HepG2 (cell line): ENCODE data around the gene GALNT10. TPM values are rescaled to one million over a fixed set of nuclear protein-coding genes. Genes with fewer than 3 reads are reported as not detected.

Source experiments
- ATAC-seq: fragments of 200-7000 bp; cut with Tn5 transposase; 3 replicates; pipeline ENCODE4 v1.9.1; 2020; ENCODE audit warnings: mild to moderate bottlenecking, moderate library complexity
- BruUV-seq: library from RNA; stranded (reverse); fragments of 400-500 nt; replicated peaks from 2 replicates; lab custom pipeline; 2021; lab: Mats Ljungman, UMichigan
- CTCF ChIA-PET: fragments of 300-600 bp; formaldehyde crosslinking; extraction: SDS; loops from one replicate; lab custom pipeline; 2021; ENCODE audit warnings: low total read pairs, inconsistent platforms, low intra/inter-chr PET ratio; lab: Yijun Ruan, JAX
- POLR2A ChIA-PET: fragments of 350-600 bp; sonication (Branson Sonifier 250); formaldehyde crosslinking; loops from one replicate; lab custom pipeline; 2020; ENCODE audit warnings: antibody characterized with exemption, inconsistent platforms; lab: Yijun Ruan, JAX
- DNase-seq: peaks from one replicate; pipeline ENCODE4 v3.0.0-alpha.2; 2015; ENCODE audit warnings: low spot score
- FAIRE-seq: peaks from 3 replicates; lab custom pipeline; 2011; peaks lifted over from hg19 to GRCh38; lab: Jason Lieb, UNC
- H2AFZ ChIP-seq: one replicate; pipeline ENCODE4 v1.6.1; 2011; ENCODE audit warnings: low read length, inconsistent platforms
- H3K27ac ChIP-seq: fragments of 300-600 bp; 3 replicates; pipeline ENCODE4 v1.8.0; 2011; ENCODE audit warnings: mixed run types, mild to moderate bottlenecking, mixed read lengths, low read length, inconsistent platforms; ENCODE audit not compliant: insufficient read depth; ENCODE audit errors: extremely low read length
- H3K27me3 ChIP-seq, 2 experiments: fragments of 200-600 bp in 1 of 2; 2 replicates in 1 of 2; 3 replicates in 1 of 2; pipeline versions ENCODE4 v1.6.0 to v1.8.0; 2011; ENCODE audit warnings: low read length in 2 of 2, mild to moderate bottlenecking in 2 of 2, moderate library complexity in 2 of 2, inconsistent platforms in 1 of 2; ENCODE audit not compliant: insufficient read depth in 2 of 2, control insufficient read depth in 1 of 2
- H3K36me3 ChIP-seq, 2 experiments: fragments of 200-600 bp in 1 of 2; replicated peaks in 1 of 2; 2 replicates in 1 of 2; 3 replicates in 1 of 2; pipeline versions ENCODE4 v1.5.1 to v1.8.0; 2011; ENCODE audit warnings: low read length in 2 of 2, inconsistent platforms in 1 of 2; ENCODE audit not compliant: insufficient read depth in 2 of 2, control insufficient read depth in 1 of 2
- H3K4me1 ChIP-seq: 2 replicates; pipeline ENCODE4 v1.5.1; 2012; ENCODE audit warnings: low read length, inconsistent platforms; ENCODE audit not compliant: insufficient read depth
- H3K4me2 ChIP-seq: 2 replicates; pipeline ENCODE4 v1.6.0; 2011; ENCODE audit warnings: low read depth, low read length, inconsistent platforms
- H3K4me3 ChIP-seq, 3 experiments: fragments of 200-600 bp in 1 of 3; sonication (generic), shearing (Covaris generic) in 1 of 3; replicated peaks in 1 of 3; 2 replicates each; pipeline ENCODE4 v1.5.1; 2011 to 2016; ENCODE audit warnings: low read length in 3 of 3, inconsistent platforms in 2 of 3, low read depth in 2 of 3, mild to moderate bottlenecking in 2 of 3, control low read depth in 1 of 3, mixed read lengths in 1 of 3; ENCODE audit not compliant: insufficient read depth in 1 of 3
- H3K79me2 ChIP-seq: one replicate; pipeline ENCODE4 v1.6.1; 2011; ENCODE audit warnings: low read length, inconsistent platforms; ENCODE audit not compliant: insufficient read depth
- H3K9ac ChIP-seq: 2 replicates; pipeline ENCODE4 v1.6.0; 2011; ENCODE audit warnings: mild to moderate bottlenecking, low read depth, low read length, inconsistent platforms; ENCODE audit not compliant: insufficient read depth
- H3K9me3 ChIP-seq: 2 replicates; pipeline ENCODE4 v1.5.1; 2012; ENCODE audit warnings: mild to moderate bottlenecking, low read length
- H4K20me1 ChIP-seq: 2 replicates; pipeline ENCODE4 v1.6.0; 2011; ENCODE audit warnings: inconsistent platforms, mild to moderate bottlenecking, low read length, moderate library complexity; ENCODE audit not compliant: insufficient read depth
- CREM ChIP-seq, 2 experiments: sonication (generic) in 1 of 2; formaldehyde crosslinking in 1 of 2; IDR thresholded peaks; 2 replicates each; pipeline versions ENCODE4 v1.4.0 to v1.6.1; 2016 to 2020; ENCODE audit warnings: antibody characterized with exemption in 1 of 2, mild to moderate bottlenecking in 1 of 2, missing genetic modification reagents in 1 of 2
- ETV6 ChIP-seq: sonication (generic); formaldehyde crosslinking; conservative IDR thresholded peaks from 2 replicates; pipeline ENCODE4 v1.4.0; 2020; ENCODE audit warnings: missing genetic modification reagents
- IKZF1 ChIP-seq: fragments of 450-650 bp; IDR thresholded peaks from 2 replicates; pipeline ENCODE4 v1.7.1; 2016
- KAT2B ChIP-seq: fragments of 150-350 bp; IDR thresholded peaks from 2 replicates; pipeline ENCODE4 v1.6.1; 2014; ENCODE audit warnings: low read depth, low read length, borderline replicate concordance
- KDM6A ChIP-seq: IDR thresholded peaks from 2 replicates; pipeline ENCODE4 v1.6.1; 2016; ENCODE audit warnings: low read depth
- MED1 ChIP-seq: sonication (generic); formaldehyde crosslinking; IDR thresholded peaks from 2 replicates; pipeline ENCODE4 v1.4.0; 2020; ENCODE audit warnings: missing genetic modification reagents
- MEF2D ChIP-seq: sonication (generic); formaldehyde crosslinking; IDR thresholded peaks from 2 replicates; pipeline ENCODE4 v1.5.1; 2020; ENCODE audit warnings: mild to moderate bottlenecking, missing genetic modification reagents
- PAX8 ChIP-seq: sonication (generic); formaldehyde crosslinking; IDR thresholded peaks from 2 replicates; pipeline ENCODE4 v1.8.0; 2022; ENCODE audit warnings: mild to moderate bottlenecking, missing genetic modification reagents, borderline replicate concordance
- POLR2AphosphoS2 ChIP-seq: IDR thresholded peaks from 2 replicates; pipeline ENCODE4 v1.6.1; 2011; ENCODE audit warnings: low read depth, low read length, improper control_type of control experiment
- SIX1 ChIP-seq: sonication (generic); formaldehyde crosslinking; IDR thresholded peaks from 2 replicates; pipeline ENCODE4 v1.4.0; 2020; ENCODE audit warnings: missing genetic modification reagents, borderline replicate concordance
- SKI ChIP-seq: fragments of 450-650 bp; IDR thresholded peaks from one replicate; pipeline ENCODE4 v1.6.1; 2018; ENCODE audit warnings: mild to moderate bottlenecking; ENCODE audit not compliant: partially characterized antibody
- TFDP1 ChIP-seq: IDR thresholded peaks from 2 replicates; pipeline ENCODE4 v1.6.1; 2016; ENCODE audit warnings: missing compliant biosample characterization, missing genetic modification reagents, borderline replicate concordance
- TRIM22 ChIP-seq: fragments of 450-650 bp; IDR thresholded peaks from 2 replicates; pipeline ENCODE4 v1.6.1; 2017
- ZKSCAN1 ChIP-seq: fragments of 150-350 bp; IDR thresholded peaks from 2 replicates; pipeline ENCODE4 v1.6.1; 2014; ENCODE audit warnings: low read length
- ZNF431 ChIP-seq: sonication (generic); formaldehyde crosslinking; IDR thresholded peaks from 2 replicates; pipeline ENCODE4 v1.9.0; 2022; ENCODE audit warnings: missing genetic modification reagents, low read depth, mild to moderate bottlenecking, borderline replicate concordance
- ZNF496 ChIP-seq: sonication (generic); formaldehyde crosslinking; IDR thresholded peaks from 2 replicates; pipeline ENCODE4 v1.8.1; 2023; ENCODE audit warnings: mild to moderate bottlenecking, moderate library complexity, missing genetic modification reagents; ENCODE audit not compliant: insufficient replicate concordance
- ZSCAN9 ChIP-seq: IDR thresholded peaks from 2 replicates; pipeline ENCODE4 v1.6.1; 2016; ENCODE audit warnings: borderline replicate concordance
- ZUFSP ChIP-seq: sonication (generic); formaldehyde crosslinking; IDR thresholded peaks from 2 replicates; pipeline ENCODE4 v1.9.0; 2021; ENCODE audit warnings: missing genetic modification reagents, mild to moderate bottlenecking, borderline replicate concordance
- WGBS: methylation state at CpG from one replicate; pipeline ENCODE4 v1.1.6; 2017; ENCODE audit warnings: low lambda C conversion rate; 5-methylcytosine and 5-hydroxymethylcytosine counted together
- in situ Hi-C: cut with HindIII; loops from 2 replicates; pipeline ENCODE4 v1.10.0; 2017; ENCODE audit warnings: low pct_unique_long_range_greater_than_20kb; ENCODE audit not compliant: extremely low pct_ligation_motif_present
- intact Hi-C: fragments of 100-400 bp; cut with micrococcal nuclease; formaldehyde crosslinking; loops from one replicate; pipeline ENCODE4 v1.10.0; 2022; ENCODE audit not compliant: unreplicated experiment
- polyA plus RNA-seq, 8 experiments: library from polyadenylated mRNA; depleted of rRNA in 3 of 8; stranded (reverse) in 7 of 8; unstranded in 1 of 8; fragments of >200 nt; fragmentation: Illumina TruSeq in 4 of 8; extraction: Trizol in 4 of 8; gene quantifications; 2 replicates each; pipeline versions ENCODE4 v1.2.1 to v1.2.3, GENCODE V29; 2011 to 2016; ENCODE audit warnings: low read depth in 4 of 8, missing spikeins in 1 of 8, mixed read lengths in 1 of 8; ENCODE audit not compliant: insufficient read depth in 1 of 8
- total RNA-seq, 5 experiments: library from RNA; depleted of rRNA; stranded (reverse); fragments of >200 nt; fragmentation: Illumina TruSeq; extraction: Trizol; gene quantifications; 2 replicates each; pipeline ENCODE4 v1.2.3, GENCODE V29; 2016; ENCODE audit warnings: low read depth in 1 of 5

The GALNT10 gene
- total and polyA plus RNA-seq, 2 of the 13 experiments (the other 11 are each of a cell fraction or from before 2014, with no cell fraction given): 8.1 to 11.2 TPM

- in situ Hi-C loops: no loop called here
- FAIRE-seq: no peak
These were observed 269.6 kb downstream of the GALNT10 start for GRCh38 chr5:154460172-154460571.

More at GRCh38 chr5:154460172-154460571, 269.6 kb downstream of the GALNT10 start:
- Histone ChIP-seq H3K27me3 (no peaks in the 10 kb centered on the region; a peak in 1 of 5 replicates), H3K4me1 (peaks cover 25% of the 10 kb centered on the region), H2AFZ (no peak overlapping the region), H3K36me3 (peaks cover 6 to 12% of the 10 kb centered on the region in 2 experiments), H3K79me2 (no peaks in the 10 kb centered on the region), H3K4me3 (no peak overlapping the region)
- no peak for DNase-seq
- POLR2A ChIA-PET: no interaction called here
- TF ChIP-seq TFDP1 (CRISPR knock-in tag) (no peak), KDM6A (CRISPR knock-in tag) (no peak), MED1 (no peak), SIX1 (no peak), ZKSCAN1 (no peak), ZNF496 (CRISPR knock-in tag) (no peak), KAT2B (no peak), ZSCAN9 (CRISPR knock-in tag) (no peak), ZUFSP (CRISPR knock-in tag) (no peak), PAX8 (CRISPR knock-in tag) (no peak), POLR2AphosphoS2 (no peak), MEF2D (CRISPR knock-in tag) (no peak), SKI (no peak), CREM (IDR thresholded peaks at IDR 0.05) (no peak), CREM (CRISPR knock-in tag; IDR thresholded peaks at IDR 0.05) (no peak), ZNF431 (CRISPR knock-in tag) (no peak), ETV6 (CRISPR knock-in tag) (no peak), TRIM22 (no peak), IKZF1 (no peak)
- TF ChIP-seq, all 625 proteins: peak for 0
- Histone ChIP-seq H3K27ac (no peak overlapping the region), H3K9me3 (no peaks in the 10 kb centered on the region), H4K20me1 (no peaks in the 10 kb centered on the region; the same call in 1 of the 2 replicates), H3K9ac (no peak overlapping the region), H3K4me2 (no peak overlapping the region)
- WGBS: 59% methylated on average over 4 of the region's 4 CpGs
- intact Hi-C loops: no loop called here
- BruUV-seq: no TSS peak
- CTCF ChIA-PET: no interaction called here
- ATAC-seq: no peak
